ENCODE data around the gene CRX.

The CRX gene

GRCh38 chr19:47832723-47833122, 11.0 kb downstream of the CRX start:
- TF ChIP-seq, protein P1, sequence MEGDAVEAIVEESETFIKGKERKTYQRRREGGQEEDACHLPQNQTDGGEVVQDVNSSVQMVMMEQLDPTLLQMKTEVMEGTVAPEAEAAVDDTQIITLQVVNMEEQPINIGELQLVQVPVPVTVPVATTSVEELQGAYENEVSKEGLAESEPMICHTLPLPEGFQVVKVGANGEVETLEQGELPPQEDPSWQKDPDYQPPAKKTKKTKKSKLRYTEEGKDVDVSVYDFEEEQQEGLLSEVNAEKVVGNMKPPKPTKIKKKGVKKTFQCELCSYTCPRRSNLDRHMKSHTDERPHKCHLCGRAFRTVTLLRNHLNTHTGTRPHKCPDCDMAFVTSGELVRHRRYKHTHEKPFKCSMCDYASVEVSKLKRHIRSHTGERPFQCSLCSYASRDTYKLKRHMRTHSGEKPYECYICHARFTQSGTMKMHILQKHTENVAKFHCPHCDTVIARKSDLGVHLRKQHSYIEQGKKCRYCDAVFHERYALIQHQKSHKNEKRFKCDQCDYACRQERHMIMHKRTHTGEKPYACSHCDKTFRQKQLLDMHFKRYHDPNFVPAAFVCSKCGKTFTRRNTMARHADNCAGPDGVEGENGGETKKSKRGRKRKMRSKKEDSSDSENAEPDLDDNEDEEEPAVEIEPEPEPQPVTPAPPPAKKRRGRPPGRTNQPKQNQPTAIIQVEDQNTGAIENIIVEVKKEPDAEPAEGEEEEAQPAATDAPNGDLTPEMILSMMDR (IDR thresholded peaks at IDR 0.05; ENCODE audit: extremely low read depth, missing control alignments) = no peak

DNA sequence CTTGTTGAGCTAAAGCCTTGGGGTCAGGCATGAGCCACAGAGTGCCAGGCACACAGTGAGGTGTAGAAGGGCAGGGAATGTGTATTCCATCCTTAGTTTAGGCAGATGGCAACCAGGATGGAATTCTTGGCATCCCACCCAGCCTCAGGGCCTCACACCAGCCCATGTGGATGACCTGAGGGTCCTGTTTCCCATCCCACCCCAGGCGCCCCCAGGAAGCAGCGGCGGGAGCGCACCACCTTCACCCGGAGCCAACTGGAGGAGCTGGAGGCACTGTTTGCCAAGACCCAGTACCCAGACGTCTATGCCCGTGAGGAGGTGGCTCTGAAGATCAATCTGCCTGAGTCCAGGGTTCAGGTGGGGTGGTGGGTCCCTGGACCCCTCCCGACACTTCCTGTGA, 14.3 kb downstream of the CRX start:
- DNase-seq (ENCODE audit: low spot score) = no peak
- TF ChIP-seq, protein P1 (IDR thresholded peaks at IDR 0.05; ENCODE audit: extremely low read depth, missing control alignments) = no peak

More at GRCh38 chr19:47832723-47833122, 11.0 kb downstream of the CRX start:
- DNase-seq (ENCODE audit: low spot score) = no peak

- TF ChIP-seq, protein P1 (IDR thresholded peaks at IDR 0.05; ENCODE audit: extremely low read depth, missing control alignments) = no peak
- DNase-seq (ENCODE audit: low spot score) = no peak
Observed at GRCh38 chr19:47839411-47839810, 17.7 kb downstream of the CRX start.

GRCh38 chr19:47839913-47840312, 18.2 kb downstream of the CRX start:
- TF ChIP-seq, protein P1 (IDR thresholded peaks at IDR 0.05; ENCODE audit: extremely low read depth, missing control alignments) = no peak
- no peak for DNase-seq (ENCODE audit: low spot score)

DNA sequence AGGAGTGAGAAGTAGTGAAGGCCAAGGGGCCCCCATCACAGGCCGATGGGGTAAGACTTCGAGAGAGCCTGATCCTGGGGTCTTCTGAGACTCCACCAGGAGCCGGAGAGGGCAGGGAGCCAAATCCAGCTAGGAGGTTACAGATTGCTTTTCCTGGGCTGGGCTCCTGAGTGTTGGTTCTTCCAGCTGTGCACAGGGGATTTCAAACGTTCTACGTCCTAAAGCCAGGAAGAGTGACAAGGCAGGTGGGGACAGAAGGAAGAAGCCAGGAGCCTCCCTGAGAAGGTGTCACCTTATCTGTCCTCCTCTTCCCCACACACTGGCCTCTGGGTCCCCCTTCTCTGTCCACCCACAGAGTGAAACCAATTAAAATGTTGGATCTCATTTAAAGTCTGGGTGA, 21.2 kb downstream of the CRX start:
- TF ChIP-seq, protein P1 (IDR thresholded peaks at IDR 0.05; ENCODE audit: extremely low read depth, missing control alignments) = no peak
- DNase-seq (ENCODE audit: low spot score) = no peak

DNA sequence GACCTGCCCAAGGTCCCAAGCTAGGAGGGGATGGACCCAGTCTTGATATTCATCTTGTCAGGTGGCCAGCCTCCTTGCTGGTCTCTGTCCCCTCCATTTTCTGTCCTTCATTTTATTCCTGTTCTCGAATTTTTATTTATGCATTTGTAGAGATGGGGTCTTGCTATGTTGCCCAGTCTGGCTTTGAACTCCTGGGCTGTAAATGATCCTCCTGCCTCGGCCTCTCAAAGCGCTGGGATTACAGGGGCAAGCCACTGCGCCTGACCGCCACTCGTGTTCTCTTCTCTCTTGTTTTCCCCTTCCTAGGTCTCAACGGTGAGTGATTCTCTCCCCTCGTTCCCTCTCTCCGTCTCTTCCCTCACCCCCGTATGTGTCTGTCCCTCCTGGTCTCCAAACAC, 26.7 kb downstream of the CRX start:
- DNase-seq (ENCODE audit: low spot score) = no peak
- TF ChIP-seq, protein P1 (IDR thresholded peaks at IDR 0.05; ENCODE audit: extremely low read depth, missing control alignments) = no peak

DNA sequence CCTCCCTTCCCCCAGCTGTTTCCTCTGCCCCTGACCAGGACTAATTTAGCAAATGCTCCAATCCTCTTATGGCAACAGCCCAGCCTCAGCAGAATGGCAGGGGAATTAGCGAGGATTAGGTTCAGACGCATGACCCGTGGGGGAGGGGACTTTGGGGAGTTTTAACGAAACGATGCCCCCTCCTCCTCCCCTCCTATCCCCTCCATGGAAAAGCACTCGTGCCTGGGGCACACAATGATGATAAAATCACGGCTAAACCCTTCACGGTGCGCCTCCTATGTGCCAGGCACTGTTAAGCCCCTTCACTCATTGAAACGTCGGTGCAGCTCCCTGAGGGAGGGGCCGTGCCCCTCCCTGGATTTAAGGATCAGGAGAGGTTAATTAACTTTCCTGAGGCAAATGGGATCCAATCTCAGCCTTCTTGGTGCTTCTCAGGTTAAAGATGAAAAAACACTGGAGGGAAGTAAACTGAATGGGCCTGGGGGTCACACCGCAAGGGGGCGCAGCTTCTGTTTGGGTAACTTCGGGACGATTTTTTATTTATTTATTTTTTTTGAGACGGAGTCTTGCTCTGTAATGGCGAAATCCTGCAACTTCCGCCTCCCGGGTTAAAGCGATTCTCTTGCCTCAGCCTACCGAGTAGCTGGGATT, 27.2 kb downstream of the CRX start:
- TF ChIP-seq, protein P1 (IDR thresholded peaks at IDR 0.05; ENCODE audit: extremely low read depth, missing control alignments) = peak; percentile 16
- no peak for DNase-seq (ENCODE audit: low spot score)
